NB4 (cell line): ENCODE data around the gene TSPAN15.

Experiments
- DNase-seq: peaks from one replicate; pipeline ENCODE4 v3.0.0; 2010; ENCODE audit warnings: low read depth
- H3K4me3 ChIP-seq: one replicate; pipeline ENCODE4 v1.5.1; 2011; ENCODE audit warnings: mild to moderate bottlenecking, low read depth, low read length, moderate library complexity
- MYC ChIP-seq: IDR thresholded peaks from 2 replicates; pipeline ENCODE4 v1.6.1; 2011; ENCODE audit warnings: low read depth, low read length
- POLR2A ChIP-seq: IDR thresholded peaks from 2 replicates; pipeline ENCODE4 v1.6.1; 2011; ENCODE audit warnings: mild to moderate bottlenecking; ENCODE audit not compliant: insufficient read length; ENCODE audit errors: extremely low read depth
- TF ChIP-seq, protein P1 (sequence below): IDR thresholded peaks from one replicate; pipeline ENCODE4 v1.5.1; 2012; ENCODE audit warnings: low read depth, low read length
- TF ChIP-seq, protein P2 (sequence below): IDR thresholded peaks from 2 replicates; pipeline ENCODE4 v1.6.1; 2011; ENCODE audit warnings: low read depth, low read length

The TSPAN15 gene

DNA sequence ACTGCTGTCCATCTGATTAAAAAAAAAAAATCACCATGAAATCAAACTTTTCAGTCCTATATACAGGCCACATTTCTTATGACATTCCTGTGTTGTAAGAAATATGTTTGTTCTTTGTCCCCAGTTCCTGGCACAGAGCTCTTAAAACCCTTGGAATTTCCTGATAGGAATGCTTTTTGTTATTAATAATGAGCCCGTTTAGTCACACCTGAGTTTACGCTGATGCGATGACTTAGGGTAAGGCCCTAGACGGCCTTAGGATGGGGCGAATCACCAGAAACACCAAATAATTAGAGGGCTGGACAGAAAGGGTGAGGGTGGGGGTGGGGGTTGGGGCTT, 17.5 kb downstream of the TSPAN15 start:
- TF ChIP-seq, protein P1, sequence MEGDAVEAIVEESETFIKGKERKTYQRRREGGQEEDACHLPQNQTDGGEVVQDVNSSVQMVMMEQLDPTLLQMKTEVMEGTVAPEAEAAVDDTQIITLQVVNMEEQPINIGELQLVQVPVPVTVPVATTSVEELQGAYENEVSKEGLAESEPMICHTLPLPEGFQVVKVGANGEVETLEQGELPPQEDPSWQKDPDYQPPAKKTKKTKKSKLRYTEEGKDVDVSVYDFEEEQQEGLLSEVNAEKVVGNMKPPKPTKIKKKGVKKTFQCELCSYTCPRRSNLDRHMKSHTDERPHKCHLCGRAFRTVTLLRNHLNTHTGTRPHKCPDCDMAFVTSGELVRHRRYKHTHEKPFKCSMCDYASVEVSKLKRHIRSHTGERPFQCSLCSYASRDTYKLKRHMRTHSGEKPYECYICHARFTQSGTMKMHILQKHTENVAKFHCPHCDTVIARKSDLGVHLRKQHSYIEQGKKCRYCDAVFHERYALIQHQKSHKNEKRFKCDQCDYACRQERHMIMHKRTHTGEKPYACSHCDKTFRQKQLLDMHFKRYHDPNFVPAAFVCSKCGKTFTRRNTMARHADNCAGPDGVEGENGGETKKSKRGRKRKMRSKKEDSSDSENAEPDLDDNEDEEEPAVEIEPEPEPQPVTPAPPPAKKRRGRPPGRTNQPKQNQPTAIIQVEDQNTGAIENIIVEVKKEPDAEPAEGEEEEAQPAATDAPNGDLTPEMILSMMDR = no peak
- TF ChIP-seq, protein P2, sequence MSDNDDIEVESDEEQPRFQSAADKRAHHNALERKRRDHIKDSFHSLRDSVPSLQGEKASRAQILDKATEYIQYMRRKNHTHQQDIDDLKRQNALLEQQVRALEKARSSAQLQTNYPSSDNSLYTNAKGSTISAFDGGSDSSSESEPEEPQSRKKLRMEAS = no peak
- no peak for TF ChIP-seq MYC
- TF ChIP-seq POLR2A = no peak
- DNase-seq = no peak
- no peak overlapping the region for H3K4me3 ChIP-seq

DNA sequence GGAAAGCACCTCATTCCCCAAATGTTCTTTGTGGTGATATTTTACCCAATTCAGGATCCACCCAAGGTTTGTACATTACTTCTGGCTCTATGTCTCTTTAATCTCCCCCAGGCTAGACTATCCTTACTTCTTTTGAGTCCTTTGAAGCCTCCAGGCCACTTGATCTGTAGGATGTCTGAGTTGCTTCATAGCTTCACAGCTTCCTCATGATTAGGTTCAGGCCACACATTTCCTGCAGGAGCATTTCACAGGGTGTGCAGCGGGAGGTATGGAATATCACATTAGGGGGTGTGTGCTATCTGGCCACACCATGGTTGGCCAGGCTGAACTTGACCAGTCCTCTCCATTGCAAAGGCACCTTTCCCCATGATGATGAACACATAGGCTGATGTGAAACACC, 18.7 kb downstream of the TSPAN15 start:
- no peak for TF ChIP-seq POLR2A
- TF ChIP-seq, protein P2 = no peak
- no peak for TF ChIP-seq MYC
- TF ChIP-seq, protein P1 = no peak
- no peak for DNase-seq
- no peak overlapping the region for H3K4me3 ChIP-seq

DNA sequence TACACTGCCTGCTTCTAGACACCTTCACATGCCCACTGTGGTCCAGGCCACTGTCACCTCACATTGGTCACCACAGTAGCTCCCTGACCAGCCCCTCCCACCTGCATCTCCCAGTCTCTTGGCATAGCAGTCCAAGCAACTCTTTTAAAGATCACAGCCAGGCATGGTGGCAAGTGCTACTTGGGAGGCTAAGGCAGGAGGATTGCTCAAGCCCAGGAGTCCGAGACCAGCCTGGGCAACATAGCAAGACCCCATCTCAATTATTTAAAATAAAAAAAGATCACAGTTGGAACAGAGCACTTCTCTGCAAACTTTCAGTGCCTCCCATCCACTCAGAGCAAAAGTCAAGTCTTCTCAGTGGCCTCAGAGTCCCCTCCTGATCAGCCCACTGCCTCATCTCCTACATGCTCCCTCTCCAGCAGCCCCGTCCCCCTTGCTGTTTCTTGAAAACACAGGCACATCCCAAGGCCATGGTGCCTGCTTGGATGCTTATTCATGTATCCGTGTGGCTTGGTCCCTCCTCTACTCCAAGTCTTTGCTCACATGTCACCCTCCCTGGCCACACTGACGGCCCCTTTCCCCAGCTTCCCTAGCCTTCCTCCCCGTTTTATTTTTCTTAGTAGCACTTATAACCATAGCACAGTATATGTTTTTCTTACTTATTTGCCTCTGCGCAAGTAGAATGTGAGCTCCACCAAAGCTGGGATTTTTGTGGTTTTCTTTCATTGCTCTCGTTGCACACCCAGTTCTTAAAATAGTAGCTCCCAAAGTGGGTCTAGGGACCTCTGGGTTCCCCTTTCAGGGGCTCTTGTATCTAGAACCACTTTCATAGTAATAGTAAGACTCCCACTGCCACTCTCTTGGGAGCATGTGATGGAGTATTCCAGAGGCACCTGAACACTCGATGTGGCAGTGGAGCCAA, 19.5 kb downstream of the TSPAN15 start:
- DNase-seq = no peak
- H3K4me3 ChIP-seq = no peak overlapping the region
- no peak for TF ChIP-seq POLR2A
- TF ChIP-seq, protein P1 = no peak

DNA sequence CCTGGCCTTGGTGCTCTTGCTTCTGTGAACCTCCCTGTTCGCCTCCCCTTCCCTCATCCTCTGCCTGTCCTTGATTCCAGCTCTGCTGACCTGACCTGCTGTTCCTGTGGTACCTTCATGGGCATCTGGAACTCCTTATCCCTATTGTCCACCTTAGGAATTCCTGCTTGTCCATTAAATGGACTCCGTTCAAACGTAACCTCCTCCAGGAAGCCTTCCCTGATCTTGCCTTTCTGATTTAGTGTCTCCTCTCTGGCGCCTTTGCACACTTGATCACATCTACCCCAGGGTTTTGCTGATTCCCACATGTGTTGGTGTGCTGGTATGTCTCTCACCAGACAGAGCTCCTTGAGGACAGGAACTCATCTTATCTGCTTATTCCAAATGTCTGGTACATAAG, 20.9 kb downstream of the TSPAN15 start:
- H3K4me3 ChIP-seq = no peak overlapping the region
- DNase-seq = no peak
- TF ChIP-seq, protein P2 = no peak
- TF ChIP-seq MYC (no peak), POLR2A (no peak)
- TF ChIP-seq, protein P1 = no peak

DNA sequence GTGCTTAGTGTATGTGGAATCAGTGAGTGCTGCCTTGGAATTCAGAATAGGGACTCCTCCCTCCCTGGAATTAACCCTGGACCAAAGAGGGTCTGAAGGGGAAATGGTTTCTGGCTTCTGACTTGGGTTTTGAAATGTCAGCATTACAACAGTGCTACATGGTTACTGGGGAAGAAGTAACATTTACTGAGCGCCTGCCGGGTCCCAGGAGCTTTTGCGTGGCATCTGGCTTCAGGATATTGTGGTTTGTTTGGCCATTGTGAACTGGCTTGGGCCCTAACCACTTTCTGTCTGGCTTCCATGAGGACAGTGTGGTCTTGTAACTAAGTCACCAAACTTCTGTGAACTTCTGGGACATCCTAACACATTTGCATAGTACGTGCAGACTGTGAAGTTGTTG, 21.3 kb downstream of the TSPAN15 start:
- TF ChIP-seq, protein P2 = peak; percentile 31; the same call in 1 of the 2 replicates
- TF ChIP-seq MYC (peak; percentile 30; the same call in 1 of the 2 replicates), POLR2A (no peak)
- TF ChIP-seq, protein P1 = no peak
- DNase-seq = peak; percentile 85
- H3K4me3 ChIP-seq = no peak overlapping the region
